ENCODE results near the gene MRPS6. TPM values are rescaled to one million over a fixed set of nuclear protein-coding genes. Genes with fewer than 3 reads are reported as not detected.

MRPS6 gene
- total and polyA plus RNA-seq, 2 of the 4 experiments (the other 2 are of a cell fraction), result 7.5 to 35.1 TPM

GRCh38 chr21:34073032-34073748 lies at the start of gene MRPS6, which contains the start of gene SLC5A3 (continued):
- peak; percentile 89 for TF ChIP-seq POLR2A (IDR thresholded peaks at IDR 0.05; ENCODE audit: low read depth, low read length)
- TF ChIP-seq CTCF (conservative IDR thresholded peaks at IDR 0.05; ENCODE audit: low read depth, low read length), result peak; percentile 26; the same call in 1 of the 2 replicates

GRCh38 chr21:34023691-34024373 lies 49.5 kb upstream of the MRPS6 start:
- Histone ChIP-seq H2AK5ac (ENCODE audit: low read depth, low read length) (no peak overlapping the region), H4K20me1 (ENCODE audit: insufficient read depth, low read length) (no peaks in the 10 kb centered on the region), H4K8ac (ENCODE audit: low read depth in 2 of 2, low read length in 2 of 2) (no peak overlapping the region), H3K14ac (replicated peaks; ENCODE audit: low read depth, low read length) (no peak overlapping the region), H3K18ac (ENCODE audit: low read depth, low read length) (no peak overlapping the region), H3K4me2 (ENCODE audit: low read depth, low read length) (no peak overlapping the region), H2BK20ac (ENCODE audit: low read depth, low read length) (no peak overlapping the region), H2BK120ac (ENCODE audit: low read depth, low read length) (no peak overlapping the region), H2AFZ (replicated peaks; ENCODE audit: low read length, poor library complexity) (no peak overlapping the region), H3K9me1 (ENCODE audit: insufficient read depth, low read length) (peaks cover 7% of the 10 kb centered on the region), H3K4me1 (ENCODE audit: control insufficient read depth, insufficient read depth, low read length) (peaks cover 2% of the 10 kb centered on the region), H3K79me1 (ENCODE audit: low read depth in 1 of 2, low read length in 2 of 2) (no peaks in the 10 kb centered on the region), H3K4ac (ENCODE audit: low read depth, low read length) (no peak overlapping the region), H2BK15ac (ENCODE audit: low read depth, low read length) (no peak overlapping the region), H3K36me3 (ENCODE audit: control insufficient read depth, insufficient read depth, low read length) (no peaks in the 10 kb centered on the region), H3K27me3 (ENCODE audit: control insufficient read depth, insufficient read depth, low read length) (peaks cover 8% of the 10 kb centered on the region), H4K5ac (ENCODE audit: low read depth, low read length) (no peak overlapping the region), H3K23ac (ENCODE audit: low read depth, low read length) (no peak overlapping the region), H3K9ac (ENCODE audit: low read depth, low read length) (no peak overlapping the region), H4K91ac (ENCODE audit: insufficient read depth, low read depth, low read length) (no peak overlapping the region), H3K56ac (ENCODE audit: extremely low read depth, insufficient read depth, low read length) (no peak overlapping the region), H3K4me3 (ENCODE audit: insufficient read depth, low read depth, low read length) (no peak overlapping the region), H3K9me3 (ENCODE audit: control insufficient read depth, insufficient read depth, low read length) (peaks cover 6% of the 10 kb centered on the region), H2AK9ac (replicated peaks; ENCODE audit: low read depth, low read length, poor library complexity) (no peak overlapping the region), H3K27ac (ENCODE audit: insufficient read depth, low read length) (no peak overlapping the region), H2BK5ac (ENCODE audit: low read depth, low read length, poor library complexity, severe bottlenecking) (no peak overlapping the region)
- dilution Hi-C loops (cut with HindIII; ENCODE audit: low sequenced_read_pairs, unreplicated experiment) (no loop called here), in situ Hi-C loops (cut with MboI; ENCODE audit: low sequenced_read_pairs) (no loop called here), intact Hi-C loops (cut with micrococcal nuclease) (no loop called here)
- no TSS peak for BruUV-seq (replicated peaks)
- ChIA-PET POLR2A (ENCODE audit: unreplicated experiment) (no interaction called here), CTCF (no interaction called here)
- 80% methylated on average over 1 of the region's 8 CpGs; no CpG with 5 or more reads in 1 of the 2 experiments for WGBS, 2 experiments (ENCODE audit: extremely low coverage in 2 of 2, insufficient read length in 1 of 2)
- DNase-seq, result no peak
- no peak for ATAC-seq (ENCODE audit: low read depth)
- TF ChIP-seq CEBPB (IDR thresholded peaks at IDR 0.05; ENCODE audit: low read depth, low read length) (no peak), CTCF (conservative IDR thresholded peaks at IDR 0.05; ENCODE audit: low read depth, low read length) (no peak), USF2 (IDR thresholded peaks at IDR 0.05; ENCODE audit: low read depth, low read length) (no peak), MAZ (IDR thresholded peaks at IDR 0.05; ENCODE audit: borderline replicate concordance, low read depth, low read length) (no peak), POLR2A (IDR thresholded peaks at IDR 0.05; ENCODE audit: low read depth, low read length) (no peak), MXI1 (IDR thresholded peaks at IDR 0.05; ENCODE audit: borderline replicate concordance, low read depth, low read length) (no peak), MAFK (IDR thresholded peaks at IDR 0.05; ENCODE audit: low read depth, low read length) (no peak), FOS (IDR thresholded peaks at IDR 0.05; ENCODE audit: low read depth, low read length) (no peak), NFE2L2 (IDR thresholded peaks at IDR 0.05; ENCODE audit: low read depth, low read length) (no peak), RCOR1 (IDR thresholded peaks at IDR 0.05; ENCODE audit: insufficient replicate concordance, low read length) (no peak)
